Activated naive CD4-positive, alpha-beta T cell treated with anti-CD3 and anti-CD28 coated beads, Interleukin-2, amount 50 U/mL, for 24 hours (primary cell): ENCODE results near the gene ANKRD6.
A peak's percentile ranks its signal among the peaks of the same experiment; 100 is the strongest.
"Not testable (repeated sequence)": the region's sequence is repeated elsewhere in the genome, so short reads cannot be mapped to it uniquely, and the experiment has no call there.

Source experiments
- H3K27ac Mint-ChIP-seq: one replicate; pipeline ENCODE4 v1.8.0; 2021; ENCODE audit warnings: mild to moderate bottlenecking, mixed read lengths
- H3K27me3 Mint-ChIP-seq: one replicate; pipeline ENCODE4 v1.8.0; 2021; ENCODE audit warnings: mixed read lengths
- H3K36me3 Mint-ChIP-seq: one replicate; pipeline ENCODE4 v1.8.0; 2021; ENCODE audit warnings: mixed read lengths
- H3K4me1 Mint-ChIP-seq: one replicate; pipeline ENCODE4 v1.8.0; 2021; ENCODE audit warnings: mixed read lengths
- H3K4me3 Mint-ChIP-seq: one replicate; pipeline ENCODE4 v1.8.0; 2021; ENCODE audit warnings: mild to moderate bottlenecking, mixed read lengths
- H3K9me3 Mint-ChIP-seq: one replicate; pipeline ENCODE4 v1.8.0; 2021; ENCODE audit warnings: mixed read lengths

ANKRD6 gene

GRCh38 chr6:89432875-89433251, at the start of gene ANKRD6:
TSS of gene ANKRD6 (plus strand) at chr6:89433152. CDS start at chr6:89566977, 133,825 bp downstream.
- Mint-ChIP-seq H3K36me3 (no peaks in the 10 kb centered on the region), H3K9me3 (no peaks in the 10 kb centered on the region), H3K27me3 (no peaks in the 10 kb centered on the region), H3K4me3 (peak within 1 kb of the TSS; percentile 88), H3K27ac (peak within 1 kb of the TSS; percentile 62), H3K4me1 (peaks cover 28% of the 10 kb centered on the region)

- no peak overlapping the region for H3K27ac Mint-ChIP-seq
- H3K27me3 Mint-ChIP-seq = no peaks in the 10 kb centered on the region
- no peaks in the 10 kb centered on the region for H3K9me3 Mint-ChIP-seq
- H3K36me3 Mint-ChIP-seq = peaks cover 3% of the 10 kb centered on the region
- no peaks in the 10 kb centered on the region for H3K4me1 Mint-ChIP-seq
- no peak overlapping the region for H3K4me3 Mint-ChIP-seq
Observed at GRCh38 chr6:89385156-89385667, 47.7 kb upstream of the ANKRD6 start.

GRCh38 chr6:89385846-89386245, 47.1 kb upstream of the ANKRD6 start:
- Mint-ChIP-seq H3K27me3 (no peaks in the 10 kb centered on the region), H3K4me1 (no peaks in the 10 kb centered on the region), H3K36me3 (peaks cover 3% of the 10 kb centered on the region), H3K27ac (no peak overlapping the region), H3K4me3 (no peak overlapping the region), H3K9me3 (no peaks in the 10 kb centered on the region)

- Mint-ChIP-seq H3K36me3 (peaks cover 3% of the 10 kb centered on the region), H3K9me3 (no peaks in the 10 kb centered on the region), H3K27ac (no peak overlapping the region), H3K27me3 (no peaks in the 10 kb centered on the region), H3K4me1 (no peaks in the 10 kb centered on the region), H3K4me3 (no peak overlapping the region)
Observed at GRCh38 chr6:89386917-89387491, 45.9 kb upstream of the ANKRD6 start.

- H3K4me1 Mint-ChIP-seq = no peaks in the 10 kb centered on the region
- peaks cover 3% of the 10 kb centered on the region for H3K36me3 Mint-ChIP-seq
- H3K4me3 Mint-ChIP-seq = no peak overlapping the region
- no peaks in the 10 kb centered on the region for H3K9me3 Mint-ChIP-seq
- no peak overlapping the region for H3K27ac Mint-ChIP-seq
- no peaks in the 10 kb centered on the region for H3K27me3 Mint-ChIP-seq
Observed at GRCh38 chr6:89387516-89388201, 45.3 kb upstream of the ANKRD6 start.

- H3K4me1 Mint-ChIP-seq = no peaks in the 10 kb centered on the region
Observed at GRCh38 chr6:89388846-89389245, 44.1 kb upstream of the ANKRD6 start.

GRCh38 chr6:89392823-89393222, 40.1 kb upstream of the ANKRD6 start:
- no peak overlapping the region for H3K27ac Mint-ChIP-seq
- no peaks in the 10 kb centered on the region for H3K27me3 Mint-ChIP-seq
- H3K36me3 Mint-ChIP-seq = peaks cover 7% of the 10 kb centered on the region
- peaks cover 7% of the 10 kb centered on the region for H3K9me3 Mint-ChIP-seq
- no peak overlapping the region for H3K4me3 Mint-ChIP-seq
- no peaks in the 10 kb centered on the region for H3K4me1 Mint-ChIP-seq

More at GRCh38 chr6:89388846-89389245, 44.1 kb upstream of the ANKRD6 start:
- H3K36me3 Mint-ChIP-seq = peaks cover 7% of the 10 kb centered on the region
- H3K9me3 Mint-ChIP-seq = peaks cover 6% of the 10 kb centered on the region
- no peak overlapping the region for H3K4me3 Mint-ChIP-seq
- no peak overlapping the region for H3K27ac Mint-ChIP-seq
- H3K27me3 Mint-ChIP-seq = no peaks in the 10 kb centered on the region

GRCh38 chr6:89393659-89394058, 39.3 kb upstream of the ANKRD6 start:
- no peaks in the 10 kb centered on the region for H3K27me3 Mint-ChIP-seq
- no peak overlapping the region for H3K4me3 Mint-ChIP-seq
- peaks cover 7% of the 10 kb centered on the region for H3K9me3 Mint-ChIP-seq
- no peaks in the 10 kb centered on the region for H3K4me1 Mint-ChIP-seq
- H3K36me3 Mint-ChIP-seq = peaks cover 7% of the 10 kb centered on the region
- H3K27ac Mint-ChIP-seq = no peak overlapping the region

GRCh38 chr6:89397884-89398283, 35.1 kb upstream of the ANKRD6 start:
- H3K27me3 Mint-ChIP-seq, H3K4me1 Mint-ChIP-seq, H3K36me3 Mint-ChIP-seq, H3K9me3 Mint-ChIP-seq, H3K4me3 Mint-ChIP-seq: not testable (repeated sequence)
- peak overlapping the region; percentile 9 for H3K27ac Mint-ChIP-seq

- no peak overlapping the region for H3K4me3 Mint-ChIP-seq
- no peaks in the 10 kb centered on the region for H3K27me3 Mint-ChIP-seq
- H3K36me3 Mint-ChIP-seq = no peaks in the 10 kb centered on the region
- H3K27ac Mint-ChIP-seq = no peak overlapping the region
- H3K4me1 Mint-ChIP-seq = no peaks in the 10 kb centered on the region
- H3K9me3 Mint-ChIP-seq = peaks cover under 1% of the 10 kb centered on the region
Observed at GRCh38 chr6:89398762-89399525, 34.0 kb upstream of the ANKRD6 start.

- H3K27ac Mint-ChIP-seq = no peak overlapping the region
- H3K36me3 Mint-ChIP-seq = no peaks in the 10 kb centered on the region
- no peaks in the 10 kb centered on the region for H3K4me1 Mint-ChIP-seq
- H3K9me3 Mint-ChIP-seq = no peaks in the 10 kb centered on the region
- no peaks in the 10 kb centered on the region for H3K27me3 Mint-ChIP-seq
- no peak overlapping the region for H3K4me3 Mint-ChIP-seq
Observed at GRCh38 chr6:89400050-89400449, 32.9 kb upstream of the ANKRD6 start.

- Mint-ChIP-seq H3K9me3 (no peaks in the 10 kb centered on the region), H3K36me3 (no peaks in the 10 kb centered on the region), H3K4me3 (no peak overlapping the region), H3K27ac (no peak overlapping the region), H3K27me3 (no peaks in the 10 kb centered on the region), H3K4me1 (no peaks in the 10 kb centered on the region)
Observed at GRCh38 chr6:89400912-89401399, 32.0 kb upstream of the ANKRD6 start.

GRCh38 chr6:89402776-89403175, 30.2 kb upstream of the ANKRD6 start:
- Mint-ChIP-seq H3K4me1 (no peaks in the 10 kb centered on the region), H3K27ac (no peak overlapping the region), H3K4me3 (no peak overlapping the region), H3K36me3 (no peaks in the 10 kb centered on the region), H3K27me3 (no peaks in the 10 kb centered on the region), H3K9me3 (no peaks in the 10 kb centered on the region)

- H3K27me3 Mint-ChIP-seq = no peaks in the 10 kb centered on the region
- no peaks in the 10 kb centered on the region for H3K36me3 Mint-ChIP-seq
- H3K27ac Mint-ChIP-seq = no peak overlapping the region
- no peaks in the 10 kb centered on the region for H3K9me3 Mint-ChIP-seq
- no peaks in the 10 kb centered on the region for H3K4me1 Mint-ChIP-seq
- no peak overlapping the region for H3K4me3 Mint-ChIP-seq
Observed at GRCh38 chr6:89404512-89404911, 28.4 kb upstream of the ANKRD6 start.

- Mint-ChIP-seq H3K4me1 (peaks cover 9% of the 10 kb centered on the region), H3K9me3 (no peaks in the 10 kb centered on the region), H3K27me3 (no peaks in the 10 kb centered on the region), H3K36me3 (no peaks in the 10 kb centered on the region), H3K27ac (no peak overlapping the region), H3K4me3 (no peak overlapping the region)
Observed at GRCh38 chr6:89406141-89406540, 26.8 kb upstream of the ANKRD6 start.
